NCI-H2196 (cell line): ENCODE results near the gene PRSS57.
"Not testable (repeated sequence)": the region's sequence is repeated elsewhere in the genome, so short reads cannot be mapped to it uniquely, and the experiment has no call there.

Experiments
- DNase-seq: peaks from one replicate; lab custom pipeline; 2025; ENCODE audit not compliant: unreplicated experiment; lab: John Stamatoyannopoulos, UW

Gene PRSS57

DNA sequence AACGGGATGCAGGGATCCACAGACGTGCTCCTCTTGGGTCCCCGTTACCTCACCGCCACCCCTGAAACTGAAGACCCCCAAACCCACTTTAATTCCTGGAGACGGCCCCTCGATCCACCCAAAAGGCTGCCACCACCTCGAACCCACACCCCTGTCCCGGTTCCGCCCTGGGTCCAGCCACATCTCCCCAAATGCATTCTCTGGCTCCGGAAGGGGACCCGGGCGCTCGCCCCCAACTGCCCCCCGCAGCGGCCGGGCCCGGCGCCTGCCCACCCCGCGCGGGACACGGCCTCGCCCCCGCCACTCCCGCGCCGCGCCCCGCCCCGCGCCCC lies 19.3 kb downstream of the PRSS57 start:
- no peak for DNase-seq

DNA sequence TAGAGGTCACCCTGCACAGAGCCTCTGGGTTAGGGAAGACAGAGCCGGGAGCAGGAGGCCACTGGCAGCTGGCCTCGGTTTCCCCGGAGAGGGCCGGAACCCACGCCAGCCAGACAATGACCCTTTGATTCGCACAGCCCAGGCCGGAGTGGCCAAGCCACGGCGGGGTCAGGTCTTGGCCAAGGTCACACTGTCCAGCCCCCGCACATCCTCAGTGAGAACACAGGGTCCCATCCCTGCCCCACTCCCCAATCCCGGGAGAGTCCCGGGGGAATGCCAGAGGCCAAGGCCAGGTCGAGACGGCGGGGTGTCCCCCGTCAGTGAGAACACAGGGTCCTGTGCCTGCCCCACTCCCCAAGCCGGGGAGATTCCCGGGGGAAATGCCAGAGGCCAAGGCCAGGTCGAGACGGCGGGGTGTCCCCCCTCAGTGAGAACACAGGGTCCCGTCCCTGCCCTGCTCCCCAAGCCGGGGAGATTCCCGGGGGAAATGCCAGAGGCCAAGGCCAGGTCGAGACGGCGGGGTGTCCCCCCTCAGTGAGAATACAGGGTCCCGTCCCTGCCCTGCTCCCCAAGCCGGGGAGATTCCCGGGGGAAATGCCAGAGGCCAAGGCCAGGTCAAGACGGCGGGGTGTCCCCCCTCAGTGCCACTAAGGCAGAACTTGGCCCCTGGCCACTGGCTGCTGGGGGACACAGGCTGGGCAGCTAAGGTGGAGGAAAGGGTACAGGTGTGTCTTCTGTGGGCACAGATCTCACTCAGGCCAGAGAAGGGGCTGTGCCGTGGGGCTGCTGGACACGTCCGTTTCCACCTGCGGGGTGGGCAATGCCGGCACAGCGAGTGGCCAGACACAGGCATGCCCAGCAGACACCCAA lies 20.7 kb downstream of the PRSS57 start:
- no peak for DNase-seq

DNA sequence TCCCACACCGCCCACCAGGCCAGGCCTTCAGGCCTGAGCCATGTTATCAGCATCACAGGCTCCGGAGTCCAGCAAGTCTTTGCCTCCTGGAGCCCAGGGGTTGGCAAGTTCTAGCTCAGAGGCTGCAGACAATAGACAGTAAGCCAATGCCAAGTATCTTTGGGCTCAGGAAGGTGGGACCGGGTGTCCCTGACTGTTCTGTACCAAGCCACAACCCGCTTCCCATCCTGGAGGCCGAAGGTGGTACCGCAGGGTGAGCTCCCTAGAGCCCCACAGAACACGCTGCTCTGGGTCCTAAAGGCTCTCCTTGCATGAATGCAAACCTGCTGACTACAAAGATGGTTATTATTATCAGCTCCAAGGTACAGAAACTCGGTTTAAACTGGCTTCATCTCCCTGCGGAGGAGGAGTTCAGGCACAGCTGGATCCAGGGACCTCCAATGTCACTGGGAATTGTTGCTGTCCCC lies 24.6 kb downstream of the PRSS57 start:
- no peak for DNase-seq

GRCh38 chr19:668675-669434 lies 26.4 kb downstream of the PRSS57 start:
- not testable (repeated sequence) for DNase-seq

DNA sequence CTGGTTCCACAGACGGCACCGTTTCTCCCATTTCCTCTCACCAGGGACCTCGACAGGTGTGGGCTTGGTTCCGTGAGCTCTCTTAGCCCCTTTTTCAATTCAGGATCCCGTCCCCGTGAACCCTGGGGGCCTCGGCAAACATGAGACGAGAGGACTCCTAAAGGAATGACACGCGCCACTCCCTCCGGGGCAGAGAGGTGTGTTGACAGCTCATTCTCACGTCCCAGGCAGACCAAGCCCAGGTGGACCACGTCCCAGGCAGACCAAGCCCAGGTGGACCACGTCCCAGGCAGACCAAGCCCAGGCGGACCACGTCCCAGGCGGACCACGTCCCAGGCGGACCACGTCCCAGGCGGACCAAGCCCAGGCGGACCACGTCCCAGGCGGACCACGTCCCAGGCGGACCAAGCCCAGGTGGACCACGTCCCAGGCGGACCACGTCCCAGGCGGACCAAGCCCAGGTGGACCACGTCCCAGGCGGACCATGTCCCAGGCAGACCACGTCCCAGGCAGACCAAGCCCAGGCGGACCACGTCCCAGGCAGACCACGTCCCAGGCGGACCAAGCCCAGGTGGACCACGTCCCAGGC lies 28.2 kb downstream of the PRSS57 start:
- DNase-seq: not testable (repeated sequence)

- peak; percentile 85 for DNase-seq
These were observed 30.3 kb downstream of the PRSS57 start for GRCh38 chr19:664913-665443.

GRCh38 chr19:663682-664117 lies 31.6 kb downstream of the PRSS57 start:
- no peak for DNase-seq

DNA sequence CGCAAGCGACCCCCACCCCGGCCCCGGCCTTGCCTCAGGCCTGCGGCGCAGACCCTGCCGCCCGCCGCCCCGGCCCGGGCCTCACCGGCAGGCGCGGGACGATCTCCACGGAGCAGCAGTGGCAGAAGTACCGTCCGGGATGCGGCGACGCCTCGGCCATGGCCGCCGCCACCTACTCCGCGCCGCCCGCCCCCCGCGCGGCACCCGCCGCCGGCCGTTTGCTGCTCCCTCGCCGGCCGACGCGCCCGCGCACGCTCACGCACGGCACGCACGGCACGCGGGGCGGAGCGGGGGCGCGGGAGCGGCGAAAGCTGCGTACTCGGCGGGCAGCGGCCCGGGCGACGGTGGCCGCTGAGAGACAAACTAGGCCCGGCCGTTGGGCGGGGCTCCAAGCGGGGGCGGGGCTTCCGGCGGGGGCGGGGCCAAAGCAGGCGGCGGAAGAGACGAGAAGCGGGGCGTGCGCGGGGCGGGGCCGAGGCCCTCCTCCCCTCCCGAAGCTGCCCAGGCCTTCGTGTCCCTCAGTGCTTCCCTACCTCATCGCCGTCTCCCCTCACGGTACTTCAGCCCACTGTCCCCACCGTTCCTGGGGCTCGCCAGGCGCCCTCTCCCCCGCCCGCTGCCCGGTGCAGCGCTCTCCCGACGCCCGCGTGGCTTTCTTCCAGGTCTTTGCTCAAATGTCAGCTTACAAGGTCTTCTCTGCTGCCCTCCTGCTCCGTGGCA lies 32.1 kb downstream of the PRSS57 start, which contains the start of gene RNF126:
RNF126 (minus strand) TSS at position 253 of the 720 bp plus-strand sequence; CDS start at position 160, 93 bp downstream.
- DNase-seq: peak; percentile 95

- DNase-seq: no peak
These were observed 32.9 kb downstream of the PRSS57 start for GRCh38 chr19:662207-662961.

DNA sequence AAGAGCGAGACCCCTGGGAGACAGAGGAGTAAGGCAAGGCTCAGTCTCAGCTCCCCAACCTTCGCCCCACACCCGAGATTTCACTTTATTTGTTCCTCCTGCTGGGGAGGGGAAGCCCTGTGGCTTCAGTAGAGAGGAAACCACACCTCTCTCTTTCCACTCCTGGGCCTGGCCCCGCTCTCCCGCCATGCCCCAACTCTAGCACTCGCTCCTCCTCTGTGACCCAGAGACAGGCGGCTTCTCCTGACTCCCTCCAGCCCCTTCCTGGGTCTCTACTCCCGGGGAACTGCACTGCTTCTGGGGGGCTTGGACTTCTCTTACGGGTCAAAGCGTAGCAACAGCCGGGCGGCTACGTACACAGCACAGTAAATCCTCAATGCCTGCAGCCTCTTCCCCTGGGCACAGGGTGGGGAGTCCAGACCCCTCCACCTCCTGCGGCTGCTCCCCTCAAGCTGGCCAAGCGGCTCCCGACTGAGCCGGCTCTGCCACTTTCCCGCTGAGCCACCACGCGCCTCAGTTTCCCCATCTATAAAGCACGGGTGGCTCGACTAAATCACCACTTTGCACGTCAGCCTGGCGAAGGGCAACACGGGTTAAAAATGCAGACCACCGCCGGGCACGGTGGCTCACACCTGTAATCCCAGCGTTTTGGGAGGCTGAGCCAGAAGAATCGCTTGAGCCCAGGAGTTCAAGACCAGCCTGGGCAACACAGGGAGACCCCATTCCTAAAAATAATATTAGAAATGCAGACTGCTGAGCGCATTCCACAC lies 33.6 kb downstream of the PRSS57 start:
- no peak for DNase-seq

GRCh38 chr19:660793-661426 lies 34.3 kb downstream of the PRSS57 start:
- no peak for DNase-seq

DNA sequence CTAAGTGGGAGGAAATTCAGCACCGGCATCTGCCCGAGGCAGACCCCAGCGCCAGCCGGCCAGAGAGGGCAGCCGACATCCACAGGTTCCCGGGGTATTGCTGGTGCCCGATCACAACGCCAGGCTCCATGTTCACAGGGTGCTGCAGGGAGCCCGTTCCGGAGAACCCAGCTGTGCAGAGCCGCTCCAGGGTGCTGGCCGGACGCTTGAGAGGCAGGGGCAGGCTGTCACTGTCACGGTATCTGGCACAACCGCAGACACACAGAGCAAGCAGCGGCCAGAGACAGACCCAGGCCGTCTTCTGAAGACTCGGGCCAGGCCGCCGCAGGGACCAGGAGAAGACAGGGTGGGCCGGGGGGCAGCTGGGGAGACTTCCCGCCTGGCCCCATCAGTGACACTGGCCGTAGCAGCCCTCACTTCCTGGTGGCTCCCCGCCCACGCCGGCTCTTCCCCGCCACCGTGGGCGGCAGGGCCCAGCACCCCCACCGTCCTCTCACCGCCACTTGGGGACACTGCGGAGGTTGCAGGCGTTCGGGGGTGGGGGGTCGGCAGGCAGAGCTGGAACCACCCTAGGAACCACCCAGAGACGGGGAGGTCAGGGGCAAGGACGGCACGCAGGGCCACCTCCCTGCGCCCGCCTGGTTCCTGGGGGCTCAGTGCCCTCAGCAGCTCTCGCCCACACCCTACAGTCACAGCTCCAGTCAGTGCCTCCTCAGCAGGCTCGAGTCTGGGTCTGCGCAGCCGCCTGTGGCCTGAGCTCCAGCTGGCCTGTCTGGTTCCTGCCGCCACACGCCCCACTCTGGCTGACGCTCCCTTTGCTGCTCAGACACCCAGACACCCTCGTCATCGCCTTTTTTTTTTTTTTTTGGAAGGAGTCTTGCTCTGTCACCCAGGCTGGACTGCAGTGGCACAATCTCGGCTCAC lies 36.1 kb downstream of the PRSS57 start:
- no peak for DNase-seq

- DNase-seq: no peak
These were observed 37.0 kb downstream of the PRSS57 start for GRCh38 chr19:658059-658839.

DNA sequence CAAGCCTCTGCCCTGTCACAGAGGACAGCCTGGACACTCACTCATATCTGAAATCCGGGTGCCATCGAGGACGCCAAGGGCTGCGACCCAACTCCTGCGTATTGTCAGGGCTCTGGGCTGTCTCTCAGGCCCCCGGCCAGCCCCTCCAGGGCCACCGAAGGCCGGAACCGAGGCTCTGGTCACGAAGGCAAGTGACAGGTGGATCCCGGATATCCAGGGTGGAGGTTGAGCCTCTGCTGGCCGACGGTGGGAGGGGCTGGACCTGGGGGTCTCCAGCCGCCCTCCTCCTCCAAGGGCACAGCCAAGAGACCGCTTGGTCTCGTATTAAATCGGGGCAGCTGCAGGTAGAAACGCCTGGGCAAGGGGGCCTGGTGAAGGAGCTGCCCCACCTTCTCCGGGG lies 37.6 kb downstream of the PRSS57 start:
- no peak for DNase-seq

- DNase-seq: no peak
These were observed 38.3 kb downstream of the PRSS57 start for GRCh38 chr19:656751-657559.

GRCh38 chr19:655691-656090 lies 39.6 kb downstream of the PRSS57 start:
- DNase-seq: no peak
